ENCODE results near the gene DPM3.

DPM3 gene

DNA sequence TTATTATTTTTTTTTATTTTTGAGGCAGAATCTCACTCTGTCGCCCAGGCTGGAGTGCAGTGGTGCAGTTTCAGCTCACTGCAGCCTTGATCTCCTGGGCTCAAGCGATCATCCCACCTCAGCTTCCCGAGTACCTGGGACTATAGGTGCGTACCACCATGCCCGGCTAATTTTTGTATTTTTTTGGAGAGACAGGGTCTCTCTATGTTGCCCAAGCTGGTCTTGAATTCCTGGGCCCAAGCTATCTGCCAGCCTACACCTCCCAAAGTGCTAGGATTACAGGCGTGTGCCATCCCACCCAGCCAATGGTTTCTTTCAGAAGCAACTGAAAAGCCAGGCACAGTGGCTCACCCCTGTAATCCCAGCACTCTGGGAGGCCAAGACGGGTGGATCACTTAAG, 30.5 kb upstream of the DPM3 start:
- Histone ChIP-seq H3K36me3 (ENCODE audit: control insufficient read depth in 2 of 2, insufficient read depth in 1 of 2, low read length in 2 of 2) (peaks cover 5 to 31% of the 10 kb centered on the region in 2 experiments; a peak in 2 of 3 replicates), H3K4me1 (ENCODE audit: control insufficient read depth, insufficient read depth, low read length) (no peaks in the 10 kb centered on the region; the same call in 1 of the 2 replicates), H3K4me3 (ENCODE audit: low read depth, low read length) (no peak overlapping the region), H3K27ac (ENCODE audit: extremely low read depth, low read depth, low read length) (no peak overlapping the region), H3K9me3 (ENCODE audit: control insufficient read depth, insufficient read depth, low read depth, low read length) (no peaks in the 10 kb centered on the region)
- TF ChIP-seq ZBTB17 (tag by site-specific recombination; IDR thresholded peaks at IDR 0.05) (no peak), ZNF660 (tag by site-specific recombination; IDR thresholded peaks at IDR 0.05) (no peak), IKZF3 (tag by site-specific recombination; IDR thresholded peaks at IDR 0.05) (no peak), ZSCAN23 (tag by site-specific recombination; IDR thresholded peaks at IDR 0.05) (no peak), ZNF394 (tag by site-specific recombination; IDR thresholded peaks at IDR 0.05; ENCODE audit: borderline replicate concordance) (no peak), ZNF433 (tag by site-specific recombination; IDR thresholded peaks at IDR 0.05; ENCODE audit: low read depth) (no peak), ZNF677 (tag by site-specific recombination; IDR thresholded peaks at IDR 0.05) (no peak), KLF7 (tag by site-specific recombination; IDR thresholded peaks at IDR 0.05; ENCODE audit: borderline replicate concordance) (no peak), TRIM28 (IDR thresholded peaks at IDR 0.05; ENCODE audit: borderline replicate concordance, low read length) (no peak), GFI1B (tag by site-specific recombination; IDR thresholded peaks at IDR 0.05) (no peak)
- TF ChIP-seq, protein P1, sequence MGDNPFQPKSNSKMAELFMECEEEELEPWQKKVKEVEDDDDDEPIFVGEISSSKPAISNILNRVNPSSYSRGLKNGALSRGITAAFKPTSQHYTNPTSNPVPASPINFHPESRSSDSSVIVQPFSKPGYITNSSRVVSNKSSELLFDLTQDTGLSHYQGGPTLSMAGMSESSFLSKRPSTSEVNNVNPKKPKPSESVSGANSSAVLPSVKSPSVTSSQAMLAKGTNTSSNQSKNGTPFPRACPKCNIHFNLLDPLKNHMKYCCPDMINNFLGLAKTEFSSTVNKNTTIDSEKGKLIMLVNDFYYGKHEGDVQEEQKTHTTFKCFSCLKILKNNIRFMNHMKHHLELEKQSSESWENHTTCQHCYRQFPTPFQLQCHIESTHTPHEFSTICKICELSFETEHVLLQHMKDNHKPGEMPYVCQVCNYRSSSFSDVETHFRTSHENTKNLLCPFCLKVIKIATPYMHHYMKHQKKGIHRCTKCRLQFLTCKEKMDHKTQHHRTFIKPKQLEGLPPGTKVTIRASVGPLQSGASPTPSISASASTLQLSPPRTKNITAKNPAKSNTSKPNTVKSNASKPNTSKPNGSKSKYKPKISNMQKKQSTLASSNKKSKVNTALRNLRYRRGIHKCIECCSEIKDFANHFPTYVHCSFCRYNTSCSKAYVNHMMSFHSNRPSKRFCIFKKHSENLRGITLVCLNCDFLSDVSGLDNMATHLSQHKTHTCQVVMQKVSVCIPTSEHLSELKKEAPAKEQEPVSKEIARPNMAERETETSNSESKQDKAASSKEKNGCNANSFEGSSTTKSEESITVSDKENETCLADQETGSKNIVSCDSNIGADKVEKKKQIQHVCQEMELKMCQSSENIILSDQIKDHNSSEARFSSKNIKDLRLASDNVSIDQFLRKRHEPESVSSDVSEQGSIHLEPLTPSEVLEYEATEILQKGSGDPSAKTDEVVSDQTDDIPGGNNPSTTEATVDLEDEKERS (tag by site-specific recombination; IDR thresholded peaks at IDR 0.05) = no peak
- TF ChIP-seq, protein P2, sequence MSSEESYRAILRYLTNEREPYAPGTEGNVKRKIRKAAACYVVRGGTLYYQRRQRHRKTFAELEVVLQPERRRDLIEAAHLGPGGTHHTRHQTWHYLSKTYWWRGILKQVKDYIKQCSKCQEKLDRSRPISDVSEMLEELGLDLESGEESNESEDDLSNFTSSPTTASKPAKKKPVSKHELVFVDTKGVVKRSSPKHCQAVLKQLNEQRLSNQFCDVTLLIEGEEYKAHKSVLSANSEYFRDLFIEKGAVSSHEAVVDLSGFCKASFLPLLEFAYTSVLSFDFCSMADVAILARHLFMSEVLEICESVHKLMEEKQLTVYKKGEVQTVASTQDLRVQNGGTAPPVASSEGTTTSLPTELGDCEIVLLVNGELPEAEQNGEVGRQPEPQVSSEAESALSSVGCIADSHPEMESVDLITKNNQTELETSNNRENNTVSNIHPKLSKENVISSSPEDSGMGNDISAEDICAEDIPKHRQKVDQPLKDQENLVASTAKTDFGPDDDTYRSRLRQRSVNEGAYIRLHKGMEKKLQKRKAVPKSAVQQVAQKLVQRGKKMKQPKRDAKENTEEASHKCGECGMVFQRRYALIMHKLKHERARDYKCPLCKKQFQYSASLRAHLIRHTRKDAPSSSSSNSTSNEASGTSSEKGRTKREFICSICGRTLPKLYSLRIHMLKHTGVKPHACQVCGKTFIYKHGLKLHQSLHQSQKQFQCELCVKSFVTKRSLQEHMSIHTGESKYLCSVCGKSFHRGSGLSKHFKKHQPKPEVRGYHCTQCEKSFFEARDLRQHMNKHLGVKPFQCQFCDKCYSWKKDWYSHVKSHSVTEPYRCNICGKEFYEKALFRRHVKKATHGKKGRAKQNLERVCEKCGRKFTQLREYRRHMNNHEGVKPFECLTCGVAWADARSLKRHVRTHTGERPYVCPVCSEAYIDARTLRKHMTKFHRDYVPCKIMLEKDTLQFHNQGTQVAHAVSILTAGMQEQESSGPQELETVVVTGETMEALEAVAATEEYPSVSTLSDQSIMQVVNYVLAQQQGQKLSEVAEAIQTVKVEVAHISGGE (tag by site-specific recombination; conservative IDR thresholded peaks at IDR 0.05; ENCODE audit: low read depth) = no peak
- TF ChIP-seq, protein P3, sequence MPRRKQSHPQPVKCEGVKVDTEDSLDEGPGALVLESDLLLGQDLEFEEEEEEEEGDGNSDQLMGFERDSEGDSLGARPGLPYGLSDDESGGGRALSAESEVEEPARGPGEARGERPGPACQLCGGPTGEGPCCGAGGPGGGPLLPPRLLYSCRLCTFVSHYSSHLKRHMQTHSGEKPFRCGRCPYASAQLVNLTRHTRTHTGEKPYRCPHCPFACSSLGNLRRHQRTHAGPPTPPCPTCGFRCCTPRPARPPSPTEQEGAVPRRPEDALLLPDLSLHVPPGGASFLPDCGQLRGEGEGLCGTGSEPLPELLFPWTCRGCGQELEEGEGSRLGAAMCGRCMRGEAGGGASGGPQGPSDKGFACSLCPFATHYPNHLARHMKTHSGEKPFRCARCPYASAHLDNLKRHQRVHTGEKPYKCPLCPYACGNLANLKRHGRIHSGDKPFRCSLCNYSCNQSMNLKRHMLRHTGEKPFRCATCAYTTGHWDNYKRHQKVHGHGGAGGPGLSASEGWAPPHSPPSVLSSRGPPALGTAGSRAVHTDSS (tag by site-specific recombination; IDR thresholded peaks at IDR 0.05) = no peak
- TF ChIP-seq, protein P4, sequence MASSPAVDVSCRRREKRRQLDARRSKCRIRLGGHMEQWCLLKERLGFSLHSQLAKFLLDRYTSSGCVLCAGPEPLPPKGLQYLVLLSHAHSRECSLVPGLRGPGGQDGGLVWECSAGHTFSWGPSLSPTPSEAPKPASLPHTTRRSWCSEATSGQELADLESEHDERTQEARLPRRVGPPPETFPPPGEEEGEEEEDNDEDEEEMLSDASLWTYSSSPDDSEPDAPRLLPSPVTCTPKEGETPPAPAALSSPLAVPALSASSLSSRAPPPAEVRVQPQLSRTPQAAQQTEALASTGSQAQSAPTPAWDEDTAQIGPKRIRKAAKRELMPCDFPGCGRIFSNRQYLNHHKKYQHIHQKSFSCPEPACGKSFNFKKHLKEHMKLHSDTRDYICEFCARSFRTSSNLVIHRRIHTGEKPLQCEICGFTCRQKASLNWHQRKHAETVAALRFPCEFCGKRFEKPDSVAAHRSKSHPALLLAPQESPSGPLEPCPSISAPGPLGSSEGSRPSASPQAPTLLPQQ (tag by site-specific recombination; IDR thresholded peaks at IDR 0.05) = no peak
- CTCF ChIA-PET = interaction anchor here (0.6 to 12.2 kb wide), 8 partner anchors 22 to 1506 kb away, joined by 3 to 439 read pairs (median 4); partner anchors contain the start of gene DPM3
- POLR2A ChIA-PET = interaction anchor here (1.7 kb wide), 1 partner anchor 23 kb away, joined by 3 read pairs; no protein-coding TSS in a partner anchor
